ENCODE data around the gene TMEFF2. TPM values are rescaled to one million over a fixed set of nuclear protein-coding genes. Genes with fewer than 3 reads are reported as not detected.
"Not testable (repeated sequence)": the region's sequence is repeated elsewhere in the genome, so short reads cannot be mapped to it uniquely, and the experiment has no call there.

The TMEFF2 gene
- total RNA-seq, 4 donors from 2014 or later: 1.5 TPM; not detected in 3

DNA sequence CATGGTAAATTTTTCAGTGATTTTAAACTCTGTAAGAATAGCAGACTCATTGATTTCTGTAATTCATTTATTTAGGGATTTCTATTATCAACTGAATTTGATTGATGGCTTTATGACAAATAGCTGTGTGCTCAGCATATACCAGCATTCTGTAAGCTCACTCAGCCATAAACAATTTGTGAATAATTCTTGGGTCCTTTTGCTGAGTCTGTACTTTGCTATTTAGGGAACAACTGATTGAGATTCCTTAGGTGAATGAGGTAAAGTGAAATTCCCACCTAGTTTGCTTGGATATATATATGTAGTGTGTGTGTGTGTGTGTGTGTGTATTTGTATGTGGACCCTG, 271.1 kb downstream of the TMEFF2 start:
- intact Hi-C loops (cut with DNase I; ENCODE audit: low total_unique reads): no loop called here
- Histone ChIP-seq H3K27me3 (no peaks in the 10 kb centered on the region), H3K9me3 (no peaks in the 10 kb centered on the region), H3K4me1 (peaks cover 0 to 8% of the 10 kb centered on the region in 2 donors), H3K36me3 (no peaks in the 10 kb centered on the region), H3K4me3 (no peak overlapping the region), H3K27ac (no peak overlapping the region)
- no peak for DNase-seq
- TF ChIP-seq, protein P1, sequence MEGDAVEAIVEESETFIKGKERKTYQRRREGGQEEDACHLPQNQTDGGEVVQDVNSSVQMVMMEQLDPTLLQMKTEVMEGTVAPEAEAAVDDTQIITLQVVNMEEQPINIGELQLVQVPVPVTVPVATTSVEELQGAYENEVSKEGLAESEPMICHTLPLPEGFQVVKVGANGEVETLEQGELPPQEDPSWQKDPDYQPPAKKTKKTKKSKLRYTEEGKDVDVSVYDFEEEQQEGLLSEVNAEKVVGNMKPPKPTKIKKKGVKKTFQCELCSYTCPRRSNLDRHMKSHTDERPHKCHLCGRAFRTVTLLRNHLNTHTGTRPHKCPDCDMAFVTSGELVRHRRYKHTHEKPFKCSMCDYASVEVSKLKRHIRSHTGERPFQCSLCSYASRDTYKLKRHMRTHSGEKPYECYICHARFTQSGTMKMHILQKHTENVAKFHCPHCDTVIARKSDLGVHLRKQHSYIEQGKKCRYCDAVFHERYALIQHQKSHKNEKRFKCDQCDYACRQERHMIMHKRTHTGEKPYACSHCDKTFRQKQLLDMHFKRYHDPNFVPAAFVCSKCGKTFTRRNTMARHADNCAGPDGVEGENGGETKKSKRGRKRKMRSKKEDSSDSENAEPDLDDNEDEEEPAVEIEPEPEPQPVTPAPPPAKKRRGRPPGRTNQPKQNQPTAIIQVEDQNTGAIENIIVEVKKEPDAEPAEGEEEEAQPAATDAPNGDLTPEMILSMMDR (IDR thresholded peaks at IDR 0.05): no peak
- TF ChIP-seq POLR2A (IDR thresholded peaks at IDR 0.05): no peak

- DNase-seq: no peak
- no peaks in the 10 kb centered on the region for H3K27me3 ChIP-seq
- no peaks in the 10 kb centered on the region for H3K9me3 ChIP-seq
- intact Hi-C loops (cut with DNase I; ENCODE audit: low total_unique reads): no loop called here
- H3K4me1 ChIP-seq: peaks cover 0 to 6% of the 10 kb centered on the region in 2 donors
- TF ChIP-seq POLR2A (IDR thresholded peaks at IDR 0.05): no peak
- TF ChIP-seq, protein P1 (IDR thresholded peaks at IDR 0.05): no peak
- H3K36me3 ChIP-seq: no peaks in the 10 kb centered on the region
- no peak overlapping the region for H3K27ac ChIP-seq
- no peak overlapping the region for H3K4me3 ChIP-seq
Measured at GRCh38 chr2:191922736-191923651, 271.7 kb downstream of the TMEFF2 start.

GRCh38 chr2:191921650-191922049, 273.1 kb downstream of the TMEFF2 start:
- intact Hi-C loops (cut with DNase I; ENCODE audit: low total_unique reads); H3K27ac ChIP-seq; DNase-seq: not testable (repeated sequence)

DNA sequence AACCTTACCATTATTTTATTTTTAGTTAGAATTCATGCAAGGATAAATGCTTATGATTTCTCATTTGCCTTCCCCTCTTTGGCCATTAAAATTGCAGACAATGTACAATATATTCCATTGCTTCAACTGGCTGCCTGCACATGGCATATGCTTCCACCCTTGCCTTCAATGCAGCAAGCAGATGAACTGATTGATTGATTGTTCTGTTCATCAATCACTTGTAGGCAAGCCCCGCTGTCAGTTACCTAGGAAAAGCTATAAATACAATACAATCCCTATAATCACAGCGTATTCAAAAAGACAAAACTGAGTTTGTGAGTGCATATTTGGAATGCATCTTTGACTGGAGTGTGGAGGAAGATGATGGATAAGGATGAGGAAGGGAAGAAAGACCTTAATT, 274.2 kb downstream of the TMEFF2 start:
- Histone ChIP-seq H3K9me3 (no peaks in the 10 kb centered on the region), H3K4me3 (no peak overlapping the region), H3K27ac (no peak overlapping the region), H3K4me1 (no peaks in the 10 kb centered on the region), H3K27me3 (no peaks in the 10 kb centered on the region), H3K36me3 (no peaks in the 10 kb centered on the region)
- TF ChIP-seq, protein P1 (IDR thresholded peaks at IDR 0.05): no peak
- no peak for TF ChIP-seq POLR2A (IDR thresholded peaks at IDR 0.05)
- intact Hi-C loops (cut with DNase I; ENCODE audit: low total_unique reads): no loop called here
- no peak for DNase-seq

More at GRCh38 chr2:191921650-191922049, 273.1 kb downstream of the TMEFF2 start:
- H3K4me3 ChIP-seq, H3K27me3 ChIP-seq, H3K4me1 ChIP-seq, H3K36me3 ChIP-seq, H3K9me3 ChIP-seq: not testable (repeated sequence)

GRCh38 chr2:191917967-191918651, 276.6 kb downstream of the TMEFF2 start:
- H3K27ac ChIP-seq: no peak overlapping the region
- TF ChIP-seq, protein P1 (IDR thresholded peaks at IDR 0.05): no peak
- TF ChIP-seq POLR2A (IDR thresholded peaks at IDR 0.05): no peak
- DNase-seq: no peak
- intact Hi-C loops (cut with DNase I; ENCODE audit: low total_unique reads): no loop called here
- no peaks in the 10 kb centered on the region for H3K4me1 ChIP-seq
- no peaks in the 10 kb centered on the region for H3K36me3 ChIP-seq
- H3K9me3 ChIP-seq: no peaks in the 10 kb centered on the region
- H3K27me3 ChIP-seq: no peaks in the 10 kb centered on the region
- no peak overlapping the region for H3K4me3 ChIP-seq
